Pancreas (tissue), 10 donors: Measurements from ENCODE around the gene RASL10A. TPM values are rescaled to one million over a fixed set of nuclear protein-coding genes. Genes with fewer than 3 reads are reported as not detected.

Experiments used
- ATAC-seq, 4 donors: fragments of 200-7000 bp; cut with Tn5 transposase; one replicate each; pipeline versions ENCODE4 v1.8.0 to v1.9.1; 2020; ENCODE audit warnings: mild to moderate bottlenecking in 4 of 4, moderate library complexity in 4 of 4
- DNase-seq, 6 donors: peaks; one replicate each; pipeline ENCODE4 v3.0.0-alpha.2; 2020
- FAIRE-seq: peaks from 2 replicates; lab custom pipeline; 2012; peaks lifted over from hg19 to GRCh38; lab: Jason Lieb, UNC
- H3K27ac ChIP-seq, 4 donors: fragments of 200-600 bp; sonication (generic); 1 replicate in 3 of 4; 2 replicates in 1 of 4; pipeline versions ENCODE4 v1.5.0 to v1.8.0; 2020
- H3K27me3 ChIP-seq, 4 donors: fragments of 200-600 bp; one replicate each; pipeline ENCODE4 v1.8.0; 2021
- H3K36me3 ChIP-seq, 3 donors: fragments of 200-600 bp; sonication (generic) in 1 of 3; one replicate each; pipeline versions ENCODE4 v1.5.0 to v1.8.0; 2020 to 2021
- H3K4me1 ChIP-seq, 3 donors: fragments of 200-600 bp; one replicate each; pipeline ENCODE4 v1.8.0; 2021
- H3K4me3 ChIP-seq, 4 donors: fragments of 200-600 bp; sonication (generic) in 2 of 4; one replicate each; pipeline versions ENCODE4 v1.5.0 to v1.8.0; 2020 to 2021
- H3K9me3 ChIP-seq, 4 donors: fragments of 200-600 bp; one replicate each; pipeline ENCODE4 v1.8.0; 2021
- WGBS, 2 donors: extraction: QIAGEN DNeasy Blood & Tissue Kit; methylation state at CpG; one replicate each; pipeline ENCODE4 v1.1.7; 2013; 5-methylcytosine and 5-hydroxymethylcytosine counted together
- intact Hi-C, 3 donors: fragments of 100-400 bp; cut with DNase I; formaldehyde crosslinking; loops; one replicate each; pipeline versions ENCODE4 v1.11.1 to v1.14.2; 2022
- polyA plus RNA-seq, 2 donors: library from polyadenylated mRNA; stranded (reverse); fragments of 200-250 nt; gene quantifications; one replicate each; pipeline ENCODE4 v1.2.3, GENCODE V29; 2013
- total RNA-seq, 6 donors: library from RNA; stranded (reverse); fragmentation: NEBNext Ultra II Directional in 4 of 6; extraction: Animal tissue kit (Norgen Biotek cat#: 25700) in 4 of 6; gene quantifications; one replicate each; pipeline versions ENCODE4 v1.2.1 to v1.2.4, GENCODE V29; 2021 to 2023
- TF ChIP-seq, protein P1 (sequence below), 4 donors: fragments of 200-600 bp; sonication (generic) in 3 of 4; IDR thresholded peaks; one replicate each; pipeline versions ENCODE4 v1.5.0 to v1.8.0; 2021; ENCODE audit warnings: antibody characterized with exemption in 4 of 4
- donor health status: healthy with polysubstance abuse.
- donor health status: DM: no; HTN: no; CAD: no; lungs with moderate emphysema.
- donor health status: DM: no; HTN: no; CAD: no.
- donor health status: control.
- donor health status: control.
- donor health status: Bipolar disorder and iron deficiency.
- donor health status: DM: yes; HTN: yes; CAD: no.
- donor health status: DM: no; HTN: no; CAD: no.
- donor health status: DM: no; HTN: no; CAD: no.
- donor health status: DM: yes; HTN: yes; CAD: no.

Gene RASL10A
- total and polyA plus RNA-seq, 8 donors = 0.24 to 4.4 (median 0.57) TPM

DNA sequence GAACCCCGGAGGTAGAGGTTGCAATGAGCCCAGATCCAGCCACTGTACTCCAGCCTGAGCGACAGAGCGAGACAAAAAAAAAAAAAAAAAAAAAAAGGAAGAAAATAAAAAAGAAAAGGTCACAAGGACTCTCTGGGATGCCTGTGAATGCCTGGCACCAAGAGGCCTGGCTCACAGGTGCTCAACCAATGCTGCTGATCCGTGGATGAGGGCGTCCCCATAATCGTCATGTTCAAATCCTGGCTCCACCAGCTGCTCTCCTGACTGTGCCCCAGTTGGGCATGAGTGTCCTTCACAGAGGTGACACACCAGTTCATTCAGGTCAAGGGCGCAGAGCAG is 9.7 kb downstream of the RASL10A start:
- Histone ChIP-seq H3K9me3 (no peaks in the 10 kb centered on the region), H3K36me3 (peaks cover 0 to 2% (median 0%) of the 10 kb centered on the region in 3 donors), H3K27me3 (no peaks in the 10 kb centered on the region), H3K4me1 (peaks cover 9 to 25% (median 20%) of the 10 kb centered on the region in 3 donors), H3K4me3 (peak overlapping the region in 2 of 4 donors; percentile 91), H3K27ac (peak overlapping the region in 1 of 4 donors; percentile 39)
- no peak for FAIRE-seq
- ATAC-seq = peak in 1 of 4 donors; percentile 1
- TF ChIP-seq, protein P1, sequence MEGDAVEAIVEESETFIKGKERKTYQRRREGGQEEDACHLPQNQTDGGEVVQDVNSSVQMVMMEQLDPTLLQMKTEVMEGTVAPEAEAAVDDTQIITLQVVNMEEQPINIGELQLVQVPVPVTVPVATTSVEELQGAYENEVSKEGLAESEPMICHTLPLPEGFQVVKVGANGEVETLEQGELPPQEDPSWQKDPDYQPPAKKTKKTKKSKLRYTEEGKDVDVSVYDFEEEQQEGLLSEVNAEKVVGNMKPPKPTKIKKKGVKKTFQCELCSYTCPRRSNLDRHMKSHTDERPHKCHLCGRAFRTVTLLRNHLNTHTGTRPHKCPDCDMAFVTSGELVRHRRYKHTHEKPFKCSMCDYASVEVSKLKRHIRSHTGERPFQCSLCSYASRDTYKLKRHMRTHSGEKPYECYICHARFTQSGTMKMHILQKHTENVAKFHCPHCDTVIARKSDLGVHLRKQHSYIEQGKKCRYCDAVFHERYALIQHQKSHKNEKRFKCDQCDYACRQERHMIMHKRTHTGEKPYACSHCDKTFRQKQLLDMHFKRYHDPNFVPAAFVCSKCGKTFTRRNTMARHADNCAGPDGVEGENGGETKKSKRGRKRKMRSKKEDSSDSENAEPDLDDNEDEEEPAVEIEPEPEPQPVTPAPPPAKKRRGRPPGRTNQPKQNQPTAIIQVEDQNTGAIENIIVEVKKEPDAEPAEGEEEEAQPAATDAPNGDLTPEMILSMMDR (IDR thresholded peaks at IDR 0.05) = no peak
- 31 to 40% methylated on average over 6 to 7 of the region's 7 CpGs for WGBS, 2 donors
- no peak for DNase-seq
- intact Hi-C loops = no loop called here

GRCh38 chr22:29302681-29303465 is 12.6 kb downstream of the RASL10A start:
- DNase-seq (peak in 5 of 6 donors; percentile 61 to 87 (median 70)), FAIRE-seq (no peak), ATAC-seq (peak; percentile 7 to 45 (median 20))
- peak overlapping the region; percentile 2 to 52 (median 40) for H3K27ac ChIP-seq
- peaks cover 3 to 9% (median 5%) of the 10 kb centered on the region in 3 donors for H3K4me1 ChIP-seq
- no peaks in the 10 kb centered on the region for H3K27me3 ChIP-seq
- no peak overlapping the region for H3K4me3 ChIP-seq
- intact Hi-C loops = no loop called here
- no peaks in the 10 kb centered on the region for H3K9me3 ChIP-seq
- TF ChIP-seq, protein P1 (IDR thresholded peaks at IDR 0.05) = no peak
- H3K36me3 ChIP-seq = peaks cover 9 to 31% (median 23%) of the 10 kb centered on the region in 3 donors
- 15 to 20% methylated on average over 11 to 13 of the region's 13 CpGs for WGBS, 2 donors

GRCh38 chr22:29302402-29302680 is 13.2 kb downstream of the RASL10A start:
- Histone ChIP-seq H3K4me1 (peaks cover 0 to 9% (median 3%) of the 10 kb centered on the region in 3 donors), H3K27ac (peak overlapping the region; percentile 2 to 52 (median 40)), H3K4me3 (no peak overlapping the region), H3K27me3 (no peaks in the 10 kb centered on the region), H3K36me3 (peaks cover 15 to 37% (median 29%) of the 10 kb centered on the region in 3 donors), H3K9me3 (no peaks in the 10 kb centered on the region)
- TF ChIP-seq, protein P1 (IDR thresholded peaks at IDR 0.05) = no peak
- FAIRE-seq (no peak), ATAC-seq (peak in 1 of 4 donors; percentile 3), DNase-seq (no peak)
- WGBS, 2 donors = 27 to 36% methylated on average over 2 of the region's 2 CpGs
- intact Hi-C loops = no loop called here

- WGBS, 2 donors = 74 to 80% methylated on average over 17 of the region's 17 CpGs
- Histone ChIP-seq H3K27ac (peak overlapping the region in 3 of 4 donors; percentile 2 to 52 (median 31)), H3K4me1 (peaks cover 0 to 9% (median 3%) of the 10 kb centered on the region in 3 donors), H3K4me3 (no peak overlapping the region), H3K27me3 (no peaks in the 10 kb centered on the region), H3K36me3 (peaks cover 19 to 42% (median 33%) of the 10 kb centered on the region in 3 donors), H3K9me3 (no peaks in the 10 kb centered on the region)
- intact Hi-C loops = no loop called here
- no peak for ATAC-seq
- FAIRE-seq = no peak
- peak in 1 of 6 donors; percentile 30 for DNase-seq
- TF ChIP-seq, protein P1 (IDR thresholded peaks at IDR 0.05) = no peak
These were observed 13.6 kb downstream of the RASL10A start for GRCh38 chr22:29301716-29302401.
